Measurements from ENCODE around the gene HTRA2.
"Not testable (repeated sequence)": the region's sequence is repeated elsewhere in the genome, so short reads cannot be mapped to it uniquely, and the experiment has no call there.

The HTRA2 gene

DNA sequence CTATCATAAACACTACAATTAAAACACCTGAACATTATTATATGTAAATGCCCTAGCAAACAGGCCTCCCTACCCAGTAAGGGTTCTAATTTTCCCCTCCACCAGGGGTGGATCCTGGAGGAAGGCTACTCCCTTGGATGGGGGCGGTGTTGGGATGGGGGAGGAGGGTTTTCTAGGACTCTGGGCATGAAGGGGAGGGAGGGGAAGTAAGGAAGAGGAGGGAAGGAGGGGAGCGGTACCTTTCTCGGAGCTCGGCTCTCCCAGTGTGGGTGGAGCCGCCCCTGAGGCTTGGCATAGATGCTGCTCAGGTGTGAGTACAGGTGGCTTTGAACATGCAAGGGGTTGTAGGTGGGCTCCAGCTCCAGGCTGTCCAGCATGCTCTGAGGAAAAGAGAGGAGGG, 30.2 kb downstream of the HTRA2 start:
- ChIA-PET POLR2A (interaction anchor here (0.6 to 1.6 kb wide), 2 partner anchors 14 to 17 kb away, joined by 3 read pairs; no protein-coding TSS in a partner anchor), CTCF (interaction anchor here (5.2 kb wide), 1 partner anchor 27 kb away, joined by 39 read pairs; no protein-coding TSS in a partner anchor)
- DNase-seq (ENCODE audit: low read depth, low spot score): no peak
- no peak overlapping the region for H3K4me3 ChIP-seq (ENCODE audit: low read depth, low read length)
- TF ChIP-seq, protein P1, sequence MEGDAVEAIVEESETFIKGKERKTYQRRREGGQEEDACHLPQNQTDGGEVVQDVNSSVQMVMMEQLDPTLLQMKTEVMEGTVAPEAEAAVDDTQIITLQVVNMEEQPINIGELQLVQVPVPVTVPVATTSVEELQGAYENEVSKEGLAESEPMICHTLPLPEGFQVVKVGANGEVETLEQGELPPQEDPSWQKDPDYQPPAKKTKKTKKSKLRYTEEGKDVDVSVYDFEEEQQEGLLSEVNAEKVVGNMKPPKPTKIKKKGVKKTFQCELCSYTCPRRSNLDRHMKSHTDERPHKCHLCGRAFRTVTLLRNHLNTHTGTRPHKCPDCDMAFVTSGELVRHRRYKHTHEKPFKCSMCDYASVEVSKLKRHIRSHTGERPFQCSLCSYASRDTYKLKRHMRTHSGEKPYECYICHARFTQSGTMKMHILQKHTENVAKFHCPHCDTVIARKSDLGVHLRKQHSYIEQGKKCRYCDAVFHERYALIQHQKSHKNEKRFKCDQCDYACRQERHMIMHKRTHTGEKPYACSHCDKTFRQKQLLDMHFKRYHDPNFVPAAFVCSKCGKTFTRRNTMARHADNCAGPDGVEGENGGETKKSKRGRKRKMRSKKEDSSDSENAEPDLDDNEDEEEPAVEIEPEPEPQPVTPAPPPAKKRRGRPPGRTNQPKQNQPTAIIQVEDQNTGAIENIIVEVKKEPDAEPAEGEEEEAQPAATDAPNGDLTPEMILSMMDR (IDR thresholded peaks at IDR 0.05; ENCODE audit: insufficient read depth, low read length, missing control alignments): no peak

DNA sequence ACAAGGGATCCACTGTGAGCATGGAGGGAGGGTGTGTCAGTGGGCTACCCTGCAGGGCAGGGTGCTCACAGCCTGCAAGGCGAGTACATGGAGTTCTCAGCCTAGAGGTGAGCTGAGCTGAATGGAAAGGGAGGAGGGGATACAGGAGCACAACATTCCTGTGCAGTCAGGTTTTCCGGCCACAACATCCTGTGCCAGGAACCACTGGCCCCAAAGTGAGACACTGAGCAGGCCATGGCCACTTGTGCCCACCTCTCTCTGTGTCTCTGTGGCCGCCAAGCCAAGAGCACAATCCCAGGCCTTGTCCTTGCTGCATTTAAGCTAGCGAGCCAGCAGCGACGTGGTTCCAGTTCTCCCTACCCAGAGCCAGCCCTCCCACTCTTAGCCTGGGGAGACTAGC, 30.9 kb downstream of the HTRA2 start:
- no peak for DNase-seq (ENCODE audit: low read depth, low spot score)
- no peak overlapping the region for H3K4me3 ChIP-seq (ENCODE audit: low read depth, low read length)
- ChIA-PET POLR2A (interaction anchor here (0.6 to 1.6 kb wide), 3 partner anchors 14 to 78 kb away, joined by 3 to 4 read pairs (median 3); no protein-coding TSS in a partner anchor), CTCF (no interaction called here)
- TF ChIP-seq, protein P1 (IDR thresholded peaks at IDR 0.05; ENCODE audit: insufficient read depth, low read length, missing control alignments): no peak

DNA sequence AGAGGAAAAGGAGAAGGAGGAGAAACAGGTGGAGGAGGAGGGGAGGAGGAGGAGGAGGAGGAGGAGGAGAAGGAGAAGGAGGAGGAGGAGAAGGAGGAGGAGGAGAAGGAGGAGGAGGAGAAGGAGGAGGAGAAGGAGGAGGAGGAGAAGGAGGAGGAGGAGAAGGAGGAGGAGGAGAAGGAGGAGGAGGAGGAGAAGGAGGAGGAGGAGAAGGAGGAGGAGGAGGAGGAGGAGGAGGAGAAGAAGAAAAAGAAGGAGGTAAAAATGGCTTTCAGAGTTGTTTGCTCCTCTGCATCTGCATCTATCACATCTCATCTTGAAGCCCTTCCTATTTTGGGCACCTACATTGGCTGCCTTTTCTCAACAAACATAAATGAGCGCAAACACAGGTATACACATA, 31.3 kb downstream of the HTRA2 start:
- POLR2A ChIA-PET: interaction anchor here (0.8 kb wide), 1 partner anchor 79 kb away, joined by 4 read pairs; no protein-coding TSS in a partner anchor
- DNase-seq (ENCODE audit: low read depth, low spot score); H3K4me3 ChIP-seq (ENCODE audit: low read depth, low read length); CTCF ChIA-PET: not testable (repeated sequence)

GRCh38 chr2:74562126-74562775, 32.5 kb downstream of the HTRA2 start:
- DNase-seq (ENCODE audit: low read depth, low spot score): no peak
- H3K4me3 ChIP-seq (ENCODE audit: low read depth, low read length): no peak overlapping the region
- CTCF ChIA-PET: no interaction called here
- POLR2A ChIA-PET: no interaction called here
- TF ChIP-seq, protein P1 (IDR thresholded peaks at IDR 0.05; ENCODE audit: insufficient read depth, low read length, missing control alignments): no peak

- DNase-seq (ENCODE audit: low read depth, low spot score): peak; percentile 86
- POLR2A ChIA-PET: interaction anchor here (0.6 to 2.2 kb wide), 4 partner anchors 10 to 29 kb away, joined by 3 to 29 read pairs (median 8); partner anchors contain the start of genes DOK1 and LOXL3
- TF ChIP-seq, protein P1 (IDR thresholded peaks at IDR 0.05; ENCODE audit: insufficient read depth, low read length, missing control alignments): no peak
- no peak overlapping the region for H3K4me3 ChIP-seq (ENCODE audit: low read depth, low read length)
- CTCF ChIA-PET: interaction anchor here (1.0 to 1.5 kb wide), 3 partner anchors 9 to 24 kb away, joined by 4 to 5 read pairs (median 5); partner anchors contain the start of gene DOK1
These were observed 34.5 kb downstream of the HTRA2 start for GRCh38 chr2:74564222-74564621.

GRCh38 chr2:74566076-74566753, 36.5 kb downstream of the HTRA2 start:
- ChIA-PET CTCF (interaction anchor here (0.7 to 15.9 kb wide), 6 partner anchors 9 to 83 kb away, joined by 3 to 204 read pairs (median 4); partner anchors contain the start of genes CCDC142 and TTC31), POLR2A (interaction anchor here (1.1 to 2.5 kb wide), 3 partner anchors 10 to 83 kb away, joined by 3 to 23 read pairs (median 7); partner anchors contain the start of genes CCDC142 and TTC31)

More at GRCh38 chr2:74566076-74566753, 36.5 kb downstream of the HTRA2 start:
- no peak overlapping the region for H3K4me3 ChIP-seq (ENCODE audit: low read depth, low read length)
- DNase-seq (ENCODE audit: low read depth, low spot score): no peak
- TF ChIP-seq, protein P1 (IDR thresholded peaks at IDR 0.05; ENCODE audit: insufficient read depth, low read length, missing control alignments): no peak

Measured in AG04449 (cell line).